Retinal pigment epithelial cell (primary cell): ENCODE data around the gene RHBDF1.

Experiments
- DNase-seq: peaks from one replicate; pipeline ENCODE4 v3.0.0-alpha.2; 2010; ENCODE audit warnings: low read depth
- H3K4me3 ChIP-seq: 2 replicates; pipeline ENCODE4 v1.5.1; 2011; ENCODE audit warnings: mild to moderate bottlenecking, low read length, control low read depth, moderate library complexity
- CTCF ChIP-seq: conservative IDR thresholded peaks from 2 replicates; pipeline ENCODE4 v1.5.1; 2011; ENCODE audit warnings: low read depth, low read length, control low read depth, inconsistent platforms

The RHBDF1 gene

GRCh38 chr16:72561-73548 is at the start of gene RHBDF1:
Gene RHBDF1 (minus strand): TSS chr16:72631. CDS start chr16:65015, 7,616 bp downstream.
- peak within 1 kb of the TSS; percentile 65 for H3K4me3 ChIP-seq
- no peak for TF ChIP-seq CTCF
- DNase-seq = no peak

- no peak overlapping the region for H3K4me3 ChIP-seq
- DNase-seq = no peak
- no peak for TF ChIP-seq CTCF
Measured at GRCh38 chr16:120756-121155, 48.3 kb upstream of the RHBDF1 start.

GRCh38 chr16:119835-120491 is 47.5 kb upstream of the RHBDF1 start:
- no peak overlapping the region for H3K4me3 ChIP-seq
- no peak for DNase-seq
- no peak for TF ChIP-seq CTCF

GRCh38 chr16:119295-119694 is 46.9 kb upstream of the RHBDF1 start:
- DNase-seq = no peak
- H3K4me3 ChIP-seq = no peak overlapping the region
- TF ChIP-seq CTCF = no peak

- no peak overlapping the region for H3K4me3 ChIP-seq
- no peak for DNase-seq
- no peak for TF ChIP-seq CTCF
Measured at GRCh38 chr16:118857-119256, 46.4 kb upstream of the RHBDF1 start.

- no peak overlapping the region for H3K4me3 ChIP-seq
- no peak for DNase-seq
- peak; percentile 91 for TF ChIP-seq CTCF
Measured at GRCh38 chr16:117379-118365, 45.2 kb upstream of the RHBDF1 start.
